T-helper 1 cell treated with Interleukin-12 subunit alpha and Interleukin-12 subunit beta and Interleukin-4 antibody, amounts not matched to agents 30 ng/mL and 1 ng/mL, for 36 hours (primary cell): ENCODE data around the gene FBRSL1. TPM values are rescaled to one million over a fixed set of nuclear protein-coding genes. Genes with fewer than 3 reads are reported as not detected.

Source experiments
- intact Hi-C: fragments of 100-400 bp; cut with micrococcal nuclease; formaldehyde crosslinking; loops from one replicate; pipeline ENCODE4 v1.15.1; 2024
- total RNA-seq: library from RNA; stranded (reverse); gene quantifications from 2 replicates; pipeline ENCODE4 v1.2.3, GENCODE V29; 2022

FBRSL1 gene
- total RNA-seq, 1 donor from 2014 or later, result 56.2 TPM

GRCh38 chr12:132554845-132555630 lies 65.1 kb downstream of the FBRSL1 start:
- intact Hi-C loops, result loop anchor here (5.0 kb wide), 1 partner anchor 63 kb away; the partner anchor contains the start of gene FBRSL1

DNA sequence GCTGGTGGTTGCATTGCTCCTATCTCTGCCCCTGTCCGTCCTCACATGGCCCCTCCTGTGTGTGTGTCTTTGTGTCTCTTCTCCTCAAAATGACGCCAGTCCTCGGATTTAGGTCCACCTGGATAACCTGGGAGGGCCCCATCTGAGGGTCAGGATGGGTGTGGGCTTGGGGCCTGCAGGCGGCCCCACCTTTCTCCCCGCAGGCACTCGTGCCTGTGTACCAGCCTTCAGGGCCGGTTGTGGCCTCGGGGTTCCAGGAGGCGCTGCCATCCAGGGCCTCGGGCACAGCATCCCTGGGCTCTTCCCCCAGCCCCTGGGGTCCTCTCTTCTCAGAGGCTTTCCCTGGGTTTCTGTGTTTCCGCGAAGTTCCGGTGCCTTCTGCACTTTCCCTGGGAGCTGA lies 65.7 kb downstream of the FBRSL1 start:
- intact Hi-C loops, result loop anchor here (5.0 kb wide), 1 partner anchor 63 kb away; the partner anchor contains the start of gene FBRSL1

DNA sequence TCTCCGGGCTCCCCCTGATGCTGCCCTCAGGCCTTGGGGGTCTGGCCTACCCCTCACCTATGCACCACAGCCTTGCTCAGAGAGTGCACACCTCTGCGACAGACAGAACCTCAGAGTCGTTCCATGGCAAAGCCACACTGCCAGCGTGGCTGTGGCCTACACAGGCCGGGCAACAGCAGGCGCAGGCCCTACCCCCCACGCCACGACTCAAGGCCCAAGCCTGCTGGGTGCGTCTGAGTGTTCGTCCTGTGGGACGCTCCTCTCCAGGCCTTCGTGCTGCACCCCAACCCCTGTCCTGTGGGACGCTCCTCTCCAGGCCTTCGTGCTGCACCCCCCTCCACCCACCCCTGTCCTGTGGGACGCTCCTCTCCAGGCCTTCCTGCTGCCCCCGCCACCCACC lies 66.3 kb downstream of the FBRSL1 start:
- intact Hi-C loops, result loop anchor here (5.0 kb wide), 1 partner anchor 64 kb away; the partner anchor contains the start of gene FBRSL1

GRCh38 chr12:132556801-132557200 lies 66.8 kb downstream of the FBRSL1 start:
- intact Hi-C loops, result loop anchor here (5.0 kb wide), 1 partner anchor 64 kb away; the partner anchor contains the start of gene FBRSL1

GRCh38 chr12:132557291-132558015 lies 67.5 kb downstream of the FBRSL1 start:
- intact Hi-C loops, result loop anchor here (5.0 kb wide), 1 partner anchor 65 kb away; the partner anchor contains the start of gene FBRSL1

DNA sequence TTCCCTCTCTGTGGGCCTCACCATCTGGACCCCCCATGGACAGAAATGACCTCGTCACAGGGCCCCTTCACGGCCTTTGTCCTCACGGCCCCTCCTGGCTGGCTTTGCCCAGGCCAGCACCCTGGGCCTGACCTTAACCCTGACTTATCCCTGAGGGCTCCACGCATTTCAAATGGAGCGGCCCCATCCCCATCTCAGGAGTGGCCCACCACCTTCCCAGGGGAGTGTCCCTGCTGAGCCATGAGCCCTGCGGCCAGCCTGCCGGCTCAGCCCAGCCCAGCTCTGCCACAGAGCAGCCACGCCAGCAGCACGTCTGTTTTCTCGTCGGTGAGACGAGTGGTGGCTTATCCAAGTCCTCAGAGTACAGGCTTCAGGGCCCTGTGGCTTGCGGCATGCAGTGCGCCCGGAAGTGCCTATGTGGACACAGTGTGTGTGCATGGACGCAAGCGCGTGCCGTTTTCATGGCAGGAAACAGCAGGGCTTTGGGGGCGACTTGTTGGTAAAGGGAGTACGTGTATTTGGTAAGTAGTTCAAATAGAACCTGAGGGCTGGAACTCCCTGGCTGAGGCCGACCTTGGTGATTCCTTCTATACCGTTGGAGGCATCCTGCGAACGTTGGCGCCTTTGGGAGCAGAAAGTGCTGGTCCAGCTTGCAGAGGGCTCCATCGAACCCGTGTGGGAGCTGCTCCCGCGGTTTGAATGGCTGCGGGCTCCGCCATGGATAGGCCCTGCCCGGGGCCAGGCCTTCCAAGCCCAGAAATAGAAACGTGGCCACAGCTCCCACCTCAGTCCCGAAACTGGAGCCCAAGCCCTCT lies 68.3 kb downstream of the FBRSL1 start:
- intact Hi-C loops, result loop anchor here (5.0 kb wide), 1 partner anchor 66 kb away; the partner anchor contains the start of gene FBRSL1

GRCh38 chr12:132558861-132559623 lies 69.1 kb downstream of the FBRSL1 start:
- intact Hi-C loops, result loop anchor here (5.0 kb wide), 1 partner anchor 67 kb away; the partner anchor contains the start of gene FBRSL1

- intact Hi-C loops, result loop anchor here (2.0 to 5.0 kb wide), 2 partner anchors 55 to 68 kb away; partner anchors contain the start of gene FBRSL1
These were observed 69.9 kb downstream of the FBRSL1 start for GRCh38 chr12:132559652-132560363.

GRCh38 chr12:132560364-132560613 lies 70.3 kb downstream of the FBRSL1 start:
- intact Hi-C loops, result loop anchor here (2.0 kb wide), 1 partner anchor 55 kb away; no protein-coding TSS in a partner anchor

GRCh38 chr12:132560614-132561426 lies 70.9 kb downstream of the FBRSL1 start:
- intact Hi-C loops, result loop anchor here (1.0 to 2.0 kb wide), 3 partner anchors 54 to 407 kb away; no protein-coding TSS in a partner anchor

Other genes with a start within 250 kb of the FBRSL1 start
- gene GALNT9, start 160.6 kb upstream of the FBRSL1 start, total RNA-seq, result not detected in 2 replicates
- gene LRCOL1, start 120.4 kb downstream of the FBRSL1 start, total RNA-seq, result not detected in 2 replicates
- gene P2RX2, start 128.6 kb downstream of the FBRSL1 start, total RNA-seq, result not detected in 2 replicates
- gene POLE, start 197.2 kb downstream of the FBRSL1 start, total RNA-seq, result 123 and 124 TPM in 2 replicates
- 22.0 and 22.1 TPM in 2 replicates for gene PXMP2, start 197.4 kb downstream of the FBRSL1 start, total RNA-seq
- 57.0 and 59.0 TPM in 2 replicates for gene PGAM5, start 220.7 kb downstream of the FBRSL1 start, total RNA-seq